ENCODE data around the gene BCL3. TPM values are rescaled to one million over a fixed set of nuclear protein-coding genes. Genes with fewer than 3 reads are reported as not detected.

BCL3 gene
- total RNA-seq, 1 donor from 2014 or later: 11.8 TPM

GRCh38 chr19:44738603-44739558 lies 9.6 kb upstream of the BCL3 start:
- no peaks in the 10 kb centered on the region for H3K36me3 Mint-ChIP-seq (ENCODE audit: low read depth)
- H3K27ac Mint-ChIP-seq (ENCODE audit: unreplicated experiment): no peak overlapping the region
- no peaks in the 10 kb centered on the region for H3K27me3 Mint-ChIP-seq (ENCODE audit: low read depth)
- TF ChIP-seq CTCF (IDR thresholded peaks at IDR 0.05): no peak
- no peak overlapping the region for H3K4me3 Mint-ChIP-seq (ENCODE audit: unreplicated experiment)
- peaks cover 44% of the 10 kb centered on the region for H3K4me1 Mint-ChIP-seq (ENCODE audit: low read depth)
- H3K9me3 Mint-ChIP-seq (ENCODE audit: low read depth): no peaks in the 10 kb centered on the region
- DNase-seq (ENCODE audit: low spot score): no peak

GRCh38 chr19:44740351-44740824 lies 8.1 kb upstream of the BCL3 start:
- no peaks in the 10 kb centered on the region for H3K27me3 Mint-ChIP-seq (ENCODE audit: low read depth)
- no peak for DNase-seq (ENCODE audit: low spot score)
- H3K27ac Mint-ChIP-seq (ENCODE audit: unreplicated experiment): peak overlapping the region; percentile 38
- H3K36me3 Mint-ChIP-seq (ENCODE audit: low read depth): no peaks in the 10 kb centered on the region
- H3K4me3 Mint-ChIP-seq (ENCODE audit: unreplicated experiment): no peak overlapping the region
- peak; percentile 45 for TF ChIP-seq CTCF (IDR thresholded peaks at IDR 0.05)
- peaks cover 53% of the 10 kb centered on the region for H3K4me1 Mint-ChIP-seq (ENCODE audit: low read depth)
- H3K9me3 Mint-ChIP-seq (ENCODE audit: low read depth): no peaks in the 10 kb centered on the region

GRCh38 chr19:44741258-44741731 lies 7.2 kb upstream of the BCL3 start:
- Mint-ChIP-seq H3K4me1 (ENCODE audit: low read depth) (peaks cover 59% of the 10 kb centered on the region), H3K36me3 (ENCODE audit: low read depth) (no peaks in the 10 kb centered on the region), H3K9me3 (ENCODE audit: low read depth) (no peaks in the 10 kb centered on the region), H3K4me3 (ENCODE audit: unreplicated experiment) (no peak overlapping the region), H3K27ac (ENCODE audit: unreplicated experiment) (peak overlapping the region; percentile 95), H3K27me3 (ENCODE audit: low read depth) (no peaks in the 10 kb centered on the region)
- no peak for DNase-seq (ENCODE audit: low spot score)
- TF ChIP-seq CTCF (IDR thresholded peaks at IDR 0.05): no peak

GRCh38 chr19:44741841-44742329 lies 6.6 kb upstream of the BCL3 start:
- no peaks in the 10 kb centered on the region for H3K27me3 Mint-ChIP-seq (ENCODE audit: low read depth)
- no peaks in the 10 kb centered on the region for H3K36me3 Mint-ChIP-seq (ENCODE audit: low read depth)
- H3K4me1 Mint-ChIP-seq (ENCODE audit: low read depth): peaks cover 65% of the 10 kb centered on the region
- H3K27ac Mint-ChIP-seq (ENCODE audit: unreplicated experiment): peak overlapping the region; percentile 95
- TF ChIP-seq CTCF (IDR thresholded peaks at IDR 0.05): no peak
- no peaks in the 10 kb centered on the region for H3K9me3 Mint-ChIP-seq (ENCODE audit: low read depth)
- DNase-seq (ENCODE audit: low spot score): no peak
- no peak overlapping the region for H3K4me3 Mint-ChIP-seq (ENCODE audit: unreplicated experiment)

- H3K4me1 Mint-ChIP-seq (ENCODE audit: low read depth): peaks cover 66% of the 10 kb centered on the region
- H3K9me3 Mint-ChIP-seq (ENCODE audit: low read depth): no peaks in the 10 kb centered on the region
- peak overlapping the region; percentile 95 for H3K27ac Mint-ChIP-seq (ENCODE audit: unreplicated experiment)
- H3K36me3 Mint-ChIP-seq (ENCODE audit: low read depth): no peaks in the 10 kb centered on the region
- no peak overlapping the region for H3K4me3 Mint-ChIP-seq (ENCODE audit: unreplicated experiment)
- no peak for TF ChIP-seq CTCF (IDR thresholded peaks at IDR 0.05)
- H3K27me3 Mint-ChIP-seq (ENCODE audit: low read depth): no peaks in the 10 kb centered on the region
- DNase-seq (ENCODE audit: low spot score): no peak
Observed at GRCh38 chr19:44742330-44743061, 6.0 kb upstream of the BCL3 start.
